A673 (cell line): Measurements from ENCODE around the gene NHSL1.

Experiments used
- EZH2 ChIP-seq: fragments of 200-600 bp; sonication (generic); IDR thresholded peaks from 2 replicates; pipeline ENCODE4 v1.6.1; 2017; ENCODE audit warnings: borderline replicate concordance, low read depth, mild to moderate bottlenecking, mixed read lengths, antibody characterized with exemption, low read length; ENCODE audit not compliant: poor library complexity, severe bottlenecking
- TF ChIP-seq, protein P1 (sequence below): fragments of 300-800, 200-600 bp; sonication (generic); conservative IDR thresholded peaks from 2 replicates; pipeline ENCODE4 v1.5.1; 2017; ENCODE audit warnings: low read depth, mild to moderate bottlenecking, antibody characterized with exemption, low read length, moderate library complexity, mixed read lengths

DNA sequence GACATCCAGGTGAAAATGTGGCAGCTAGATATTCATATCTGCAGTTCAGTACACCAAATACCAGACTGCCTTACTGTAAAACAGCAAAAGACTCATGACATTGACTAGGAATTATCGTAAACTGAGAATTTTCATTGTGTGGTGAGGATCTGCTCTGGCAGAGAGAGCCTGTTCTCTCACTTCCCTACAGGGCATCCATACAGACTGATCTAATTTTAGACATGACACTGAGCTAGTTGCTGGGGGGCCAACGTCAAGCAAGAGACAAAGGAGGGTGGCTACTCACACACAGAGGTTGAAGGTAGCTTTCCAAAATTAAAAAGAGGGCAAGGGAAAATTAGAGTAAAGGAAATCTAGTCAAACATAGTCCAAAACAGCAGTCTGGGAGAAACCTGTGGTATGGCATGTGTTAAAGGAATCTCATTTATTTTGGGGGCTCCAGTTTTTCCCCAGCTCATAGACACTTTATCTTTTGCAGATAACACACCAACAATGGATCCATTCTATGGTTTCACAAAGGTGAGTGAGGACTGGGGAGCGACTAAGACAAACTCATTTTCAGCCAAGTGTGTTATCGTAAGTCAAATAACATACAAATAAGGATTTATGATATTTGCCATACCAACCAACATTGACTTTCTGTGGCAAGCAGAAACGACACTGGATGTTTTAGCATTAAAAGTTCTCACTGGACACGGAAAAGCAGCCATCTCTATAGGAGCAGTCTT, 36.6 kb upstream of the NHSL1 start:
- TF ChIP-seq, protein P1, sequence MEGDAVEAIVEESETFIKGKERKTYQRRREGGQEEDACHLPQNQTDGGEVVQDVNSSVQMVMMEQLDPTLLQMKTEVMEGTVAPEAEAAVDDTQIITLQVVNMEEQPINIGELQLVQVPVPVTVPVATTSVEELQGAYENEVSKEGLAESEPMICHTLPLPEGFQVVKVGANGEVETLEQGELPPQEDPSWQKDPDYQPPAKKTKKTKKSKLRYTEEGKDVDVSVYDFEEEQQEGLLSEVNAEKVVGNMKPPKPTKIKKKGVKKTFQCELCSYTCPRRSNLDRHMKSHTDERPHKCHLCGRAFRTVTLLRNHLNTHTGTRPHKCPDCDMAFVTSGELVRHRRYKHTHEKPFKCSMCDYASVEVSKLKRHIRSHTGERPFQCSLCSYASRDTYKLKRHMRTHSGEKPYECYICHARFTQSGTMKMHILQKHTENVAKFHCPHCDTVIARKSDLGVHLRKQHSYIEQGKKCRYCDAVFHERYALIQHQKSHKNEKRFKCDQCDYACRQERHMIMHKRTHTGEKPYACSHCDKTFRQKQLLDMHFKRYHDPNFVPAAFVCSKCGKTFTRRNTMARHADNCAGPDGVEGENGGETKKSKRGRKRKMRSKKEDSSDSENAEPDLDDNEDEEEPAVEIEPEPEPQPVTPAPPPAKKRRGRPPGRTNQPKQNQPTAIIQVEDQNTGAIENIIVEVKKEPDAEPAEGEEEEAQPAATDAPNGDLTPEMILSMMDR, result no peak
- no peak for TF ChIP-seq EZH2
